OCI-LY7 (cell line): Measurements from ENCODE around the gene HEYL. TPM values are rescaled to one million over a fixed set of nuclear protein-coding genes. Genes with fewer than 3 reads are reported as not detected.

ENCODE experiments used
- BruUV-seq: library from RNA; stranded (reverse); fragments of 400-500 nt; replicated peaks from 2 replicates; lab custom pipeline; 2021; lab: Mats Ljungman, UMichigan
- CTCF ChIA-PET: fragments of 300-600 bp; sonication (Branson Sonifier 250); formaldehyde crosslinking; loops from one replicate; lab custom pipeline; 2022; ENCODE audit warnings: antibody characterized with exemption; ENCODE audit not compliant: unreplicated experiment; lab: Charles Lee
- POLR2A ChIA-PET: fragments of 300-600 bp; sonication (Branson Sonifier 250); formaldehyde crosslinking; loops from one replicate; lab custom pipeline; 2022; ENCODE audit warnings: antibody characterized with exemption; lab: Charles Lee
- DNase-seq: peaks from one replicate; pipeline ENCODE4 v3.0.0-alpha.2; 2015; ENCODE audit warnings: low spot score
- H2AFZ ChIP-seq: fragments of 200-600 bp; sonication (generic), shearing (Covaris generic); 2 replicates; pipeline ENCODE4 v1.6.1; 2014; ENCODE audit warnings: mild to moderate bottlenecking, antibody characterized with exemption, low read length, moderate library complexity
- H3K27ac ChIP-seq: fragments of 200-600 bp; sonication (generic); 2 replicates; pipeline ENCODE4 v1.5.1; 2014; ENCODE audit warnings: mixed run types, low read depth, mild to moderate bottlenecking, moderate library complexity, low read length, inconsistent platforms; ENCODE audit not compliant: poor library complexity, severe bottlenecking
- H3K36me3 ChIP-seq: fragments of 200-600 bp; sonication (generic); 2 replicates; pipeline ENCODE4 v1.6.1; 2014; ENCODE audit warnings: mild to moderate bottlenecking, antibody characterized with exemption, low read length, moderate library complexity, mixed read lengths; ENCODE audit not compliant: insufficient read depth
- H3K4me1 ChIP-seq: fragments of 200-600 bp; sonication (generic); 2 replicates; pipeline ENCODE4 v1.5.1; 2014; ENCODE audit warnings: mild to moderate bottlenecking, low read length; ENCODE audit not compliant: insufficient read depth, poor library complexity, severe bottlenecking
- H3K4me2 ChIP-seq: fragments of 200-600 bp; sonication (generic); 2 replicates; pipeline ENCODE4 v1.6.1; 2014; ENCODE audit warnings: mild to moderate bottlenecking, low read length
- H3K4me3 ChIP-seq: fragments of 200-600 bp; sonication (generic); 2 replicates; pipeline ENCODE4 v1.5.1; 2014; ENCODE audit warnings: mild to moderate bottlenecking, low read depth, low read length; ENCODE audit not compliant: poor library complexity, severe bottlenecking
- H3K79me2 ChIP-seq: fragments of 200-600 bp; sonication (generic); 2 replicates; pipeline ENCODE4 v1.6.1; 2016; ENCODE audit warnings: low read depth, mild to moderate bottlenecking, low read length, moderate library complexity, mixed read lengths; ENCODE audit not compliant: insufficient read depth
- H3K9me2 ChIP-seq: fragments of 200-600 bp; sonication (generic); 2 replicates; pipeline ENCODE4 v1.6.1; 2016; ENCODE audit warnings: mild to moderate bottlenecking, low read length, mixed read lengths; ENCODE audit not compliant: insufficient read depth
- H3K9me3 ChIP-seq: fragments of 200-600 bp; sonication (generic); 2 replicates; pipeline ENCODE4 v1.6.1; 2014; ENCODE audit warnings: mild to moderate bottlenecking, mixed run types, low read length, mixed read lengths
- H4K20me1 ChIP-seq: fragments of 200-600 bp; sonication (generic); 2 replicates; pipeline ENCODE4 v1.6.1; 2014; ENCODE audit warnings: mild to moderate bottlenecking, antibody characterized with exemption, low read length, moderate library complexity, mixed read lengths; ENCODE audit not compliant: insufficient read depth
- CTCF ChIP-seq: fragments of 200-600 bp; sonication (generic); conservative IDR thresholded peaks from 2 replicates; pipeline ENCODE4 v1.5.1; 2014; ENCODE audit warnings: mild to moderate bottlenecking, antibody characterized with exemption, low read length, moderate library complexity, mixed read lengths
- EZH2phosphoT487 ChIP-seq: fragments of 200-600 bp; sonication (generic); IDR thresholded peaks from 2 replicates; pipeline ENCODE4 v1.6.1; 2018; ENCODE audit warnings: low read depth, borderline replicate concordance, mild to moderate bottlenecking, mixed run types, antibody characterized with exemption, low read length, moderate library complexity, mixed read lengths
- intact Hi-C: fragments of 100-400 bp; cut with micrococcal nuclease; formaldehyde crosslinking; loops from one replicate; pipeline ENCODE4 v1.10.0; 2022; ENCODE audit not compliant: unreplicated experiment
- total RNA-seq, 2 experiments: library from RNA; depleted of rRNA in 1 of 2; stranded (reverse); fragments of >200 nt in 1 of 2; shearing (Covaris generic) in 1 of 2; gene quantifications; 2 replicates each; pipeline ENCODE4 v1.2.3, GENCODE V29; 2014 to 2022

Gene HEYL
- total RNA-seq, 2 experiments from 2014 or later = not detected

- TF ChIP-seq EZH2phosphoT487 = no peak
- no peak for TF ChIP-seq CTCF
These were observed 28.7 kb upstream of the HEYL start for GRCh38 chr1:39668111-39668510.

GRCh38 chr1:39666772-39667171, 27.3 kb upstream of the HEYL start:
- ChIA-PET POLR2A (interaction anchor here (0.7 kb wide), 1 partner anchor 29 kb away, joined by 3 read pairs; no protein-coding TSS in a partner anchor), CTCF (no interaction called here)
- Histone ChIP-seq H2AFZ (no peak overlapping the region), H3K27ac (no peak overlapping the region), H4K20me1 (no peaks in the 10 kb centered on the region), H3K79me2 (no peaks in the 10 kb centered on the region), H3K4me1 (no peaks in the 10 kb centered on the region), H3K4me2 (no peak overlapping the region), H3K9me2 (no peaks in the 10 kb centered on the region), H3K36me3 (no peaks in the 10 kb centered on the region), H3K4me3 (no peak overlapping the region), H3K9me3 (no peaks in the 10 kb centered on the region)
- TF ChIP-seq EZH2phosphoT487 (no peak), CTCF (no peak)
- intact Hi-C loops = no loop called here
- no TSS peak for BruUV-seq
- DNase-seq = no peak

More at GRCh38 chr1:39668111-39668510, 28.7 kb upstream of the HEYL start:
- H3K9me3 ChIP-seq = no peaks in the 10 kb centered on the region
- H3K9me2 ChIP-seq = no peaks in the 10 kb centered on the region
- no peak overlapping the region for H3K27ac ChIP-seq
- intact Hi-C loops = no loop called here
- H4K20me1 ChIP-seq = no peaks in the 10 kb centered on the region
- H3K4me1 ChIP-seq = no peaks in the 10 kb centered on the region
- no peak overlapping the region for H3K4me3 ChIP-seq
- no peak for DNase-seq
- ChIA-PET CTCF (no interaction called here), POLR2A (no interaction called here)
- H2AFZ ChIP-seq = no peak overlapping the region
- BruUV-seq = no TSS peak
- H3K79me2 ChIP-seq = no peaks in the 10 kb centered on the region
- H3K36me3 ChIP-seq = no peaks in the 10 kb centered on the region
- H3K4me2 ChIP-seq = no peak overlapping the region

- Histone ChIP-seq H3K4me3 (no peak overlapping the region), H3K27ac (no peak overlapping the region), H3K4me1 (no peaks in the 10 kb centered on the region), H3K4me2 (no peak overlapping the region), H3K9me3 (no peaks in the 10 kb centered on the region), H3K79me2 (no peaks in the 10 kb centered on the region), H2AFZ (no peak overlapping the region), H4K20me1 (no peaks in the 10 kb centered on the region), H3K36me3 (no peaks in the 10 kb centered on the region), H3K9me2 (no peaks in the 10 kb centered on the region)
- DNase-seq = no peak
- ChIA-PET CTCF (no interaction called here), POLR2A (no interaction called here)
- BruUV-seq = no TSS peak
- TF ChIP-seq EZH2phosphoT487 (no peak), CTCF (no peak)
- intact Hi-C loops = no loop called here
These were observed 24.1 kb upstream of the HEYL start for GRCh38 chr1:39663559-39663958.
